Gastroesophageal sphincter (tissue), 3 donors: ENCODE results near the gene THOP1.

Experiments
- POLR2A ChIP-seq, 2 donors: fragments of 450-650 bp; IDR thresholded peaks; one replicate each; pipeline ENCODE4 v1.6.1; 2017; ENCODE audit warnings: antibody characterized with exemption in 2 of 2, mild to moderate bottlenecking in 2 of 2, moderate library complexity in 1 of 2
- POLR2AphosphoS5 ChIP-seq: sonication (generic); formaldehyde crosslinking; IDR thresholded peaks from one replicate; pipeline ENCODE4 v1.6.1; 2017; ENCODE audit warnings: antibody characterized with exemption
- TF ChIP-seq, protein P1 (sequence below), 4 experiments: fragments of 200-600 bp in 2 of 4; fragments of 450-650 bp in 2 of 4; sonication (generic) in 1 of 4; IDR thresholded peaks; one replicate each; pipeline ENCODE4 v1.5.1; 2017 to 2019; ENCODE audit warnings: antibody characterized with exemption in 4 of 4, mild to moderate bottlenecking in 2 of 4, moderate library complexity in 2 of 4

- TF ChIP-seq POLR2A (IDR thresholded peaks at IDR 0.05) (no peak), POLR2AphosphoS5 (no peak)
- TF ChIP-seq, protein P1, sequence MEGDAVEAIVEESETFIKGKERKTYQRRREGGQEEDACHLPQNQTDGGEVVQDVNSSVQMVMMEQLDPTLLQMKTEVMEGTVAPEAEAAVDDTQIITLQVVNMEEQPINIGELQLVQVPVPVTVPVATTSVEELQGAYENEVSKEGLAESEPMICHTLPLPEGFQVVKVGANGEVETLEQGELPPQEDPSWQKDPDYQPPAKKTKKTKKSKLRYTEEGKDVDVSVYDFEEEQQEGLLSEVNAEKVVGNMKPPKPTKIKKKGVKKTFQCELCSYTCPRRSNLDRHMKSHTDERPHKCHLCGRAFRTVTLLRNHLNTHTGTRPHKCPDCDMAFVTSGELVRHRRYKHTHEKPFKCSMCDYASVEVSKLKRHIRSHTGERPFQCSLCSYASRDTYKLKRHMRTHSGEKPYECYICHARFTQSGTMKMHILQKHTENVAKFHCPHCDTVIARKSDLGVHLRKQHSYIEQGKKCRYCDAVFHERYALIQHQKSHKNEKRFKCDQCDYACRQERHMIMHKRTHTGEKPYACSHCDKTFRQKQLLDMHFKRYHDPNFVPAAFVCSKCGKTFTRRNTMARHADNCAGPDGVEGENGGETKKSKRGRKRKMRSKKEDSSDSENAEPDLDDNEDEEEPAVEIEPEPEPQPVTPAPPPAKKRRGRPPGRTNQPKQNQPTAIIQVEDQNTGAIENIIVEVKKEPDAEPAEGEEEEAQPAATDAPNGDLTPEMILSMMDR (IDR thresholded peaks at IDR 0.05) = no peak
Measured at GRCh38 chr19:2761309-2761677, 24.0 kb upstream of the THOP1 start.
